ENCODE results near the gene ZBTB7C.

ZBTB7C gene

GRCh38 chr18:48013162-48013561 lies 396.0 kb downstream of the ZBTB7C start:
- no peak for TF ChIP-seq CTCF (IDR thresholded peaks at IDR 0.05; ENCODE audit: low read depth, low read length, missing control alignments)
- H3K4me3 ChIP-seq (replicated peaks; ENCODE audit: low read depth, low read length) = no peak overlapping the region
- DNase-seq (ENCODE audit: extremely low read depth, low read depth) = no peak

- no peak for DNase-seq (ENCODE audit: extremely low read depth, low read depth)
- H3K4me3 ChIP-seq (replicated peaks; ENCODE audit: low read depth, low read length) = no peak overlapping the region
- no peak for TF ChIP-seq CTCF (IDR thresholded peaks at IDR 0.05; ENCODE audit: low read depth, low read length, missing control alignments)
Measured at GRCh38 chr18:48011926-48012465, 397.2 kb downstream of the ZBTB7C start.

- DNase-seq (ENCODE audit: extremely low read depth, low read depth) = no peak
- no peak for TF ChIP-seq CTCF (IDR thresholded peaks at IDR 0.05; ENCODE audit: low read depth, low read length, missing control alignments)
- H3K4me3 ChIP-seq (replicated peaks; ENCODE audit: low read depth, low read length) = no peak overlapping the region
Measured at GRCh38 chr18:48010264-48010663, 398.9 kb downstream of the ZBTB7C start.

- no peak for DNase-seq (ENCODE audit: extremely low read depth, low read depth)
- no peak overlapping the region for H3K4me3 ChIP-seq (replicated peaks; ENCODE audit: low read depth, low read length)
- TF ChIP-seq CTCF (IDR thresholded peaks at IDR 0.05; ENCODE audit: low read depth, low read length, missing control alignments) = no peak
Measured at GRCh38 chr18:48009116-48009745, 400.0 kb downstream of the ZBTB7C start.

GRCh38 chr18:48007955-48008701 lies 401.1 kb downstream of the ZBTB7C start:
- no peak for DNase-seq (ENCODE audit: extremely low read depth, low read depth)

GRCh38 chr18:48007381-48007780 lies 401.8 kb downstream of the ZBTB7C start:
- TF ChIP-seq CTCF (IDR thresholded peaks at IDR 0.05; ENCODE audit: low read depth, low read length, missing control alignments) = no peak
- H3K4me3 ChIP-seq (replicated peaks; ENCODE audit: low read depth, low read length) = no peak overlapping the region
- DNase-seq (ENCODE audit: extremely low read depth, low read depth) = no peak

More at GRCh38 chr18:48007955-48008701, 401.1 kb downstream of the ZBTB7C start:
- peak overlapping the region; percentile 42 for H3K4me3 ChIP-seq (replicated peaks; ENCODE audit: low read depth, low read length)
- TF ChIP-seq CTCF (IDR thresholded peaks at IDR 0.05; ENCODE audit: low read depth, low read length, missing control alignments) = peak; percentile 39

Measured in HFF-Myc (cell line).